ENCODE data around the gene RASSF1.

GRCh38 chr3:50340147-50340447 is 539 bp downstream of the RASSF1 start:
- TF ChIP-seq POLR2A (IDR thresholded peaks at IDR 0.05; ENCODE audit: low read depth, low read length) (no peak), RFX5 (IDR thresholded peaks at IDR 0.05; ENCODE audit: low read depth, low read length) (no peak)
- TF ChIP-seq, protein P1, sequence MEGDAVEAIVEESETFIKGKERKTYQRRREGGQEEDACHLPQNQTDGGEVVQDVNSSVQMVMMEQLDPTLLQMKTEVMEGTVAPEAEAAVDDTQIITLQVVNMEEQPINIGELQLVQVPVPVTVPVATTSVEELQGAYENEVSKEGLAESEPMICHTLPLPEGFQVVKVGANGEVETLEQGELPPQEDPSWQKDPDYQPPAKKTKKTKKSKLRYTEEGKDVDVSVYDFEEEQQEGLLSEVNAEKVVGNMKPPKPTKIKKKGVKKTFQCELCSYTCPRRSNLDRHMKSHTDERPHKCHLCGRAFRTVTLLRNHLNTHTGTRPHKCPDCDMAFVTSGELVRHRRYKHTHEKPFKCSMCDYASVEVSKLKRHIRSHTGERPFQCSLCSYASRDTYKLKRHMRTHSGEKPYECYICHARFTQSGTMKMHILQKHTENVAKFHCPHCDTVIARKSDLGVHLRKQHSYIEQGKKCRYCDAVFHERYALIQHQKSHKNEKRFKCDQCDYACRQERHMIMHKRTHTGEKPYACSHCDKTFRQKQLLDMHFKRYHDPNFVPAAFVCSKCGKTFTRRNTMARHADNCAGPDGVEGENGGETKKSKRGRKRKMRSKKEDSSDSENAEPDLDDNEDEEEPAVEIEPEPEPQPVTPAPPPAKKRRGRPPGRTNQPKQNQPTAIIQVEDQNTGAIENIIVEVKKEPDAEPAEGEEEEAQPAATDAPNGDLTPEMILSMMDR (conservative IDR thresholded peaks at IDR 0.05; ENCODE audit: low read depth, low read length): no peak

Data from IMR-90 (cell line).